K562 (cell line): ENCODE results near the gene BTAF1. TPM values are rescaled to one million over a fixed set of nuclear protein-coding genes. Genes with fewer than 3 reads are reported as not detected.
A peak's percentile ranks its signal among the peaks of the same experiment; 100 is the strongest.

ENCODE experiments used
- CXXC5 ChIP-seq: fragments of 250-450 bp; sonication (Bioruptor Pico); IDR thresholded peaks from 2 replicates; pipeline ENCODE4 v1.8.0; 2022; ENCODE audit warnings: inconsistent platforms, mild to moderate bottlenecking, moderate library complexity
- GATAD2B ChIP-seq: fragments of 450-650 bp; IDR thresholded peaks from 2 replicates; pipeline ENCODE4 v1.6.1; 2017; ENCODE audit warnings: mild to moderate bottlenecking, borderline replicate concordance
- HCFC1 ChIP-seq: IDR thresholded peaks from 2 replicates; pipeline ENCODE4 v1.6.1; 2012; ENCODE audit warnings: low read depth, low read length, improper control_type of control experiment
- SMARCA5 ChIP-seq: fragments of 450-650 bp; IDR thresholded peaks from 2 replicates; pipeline ENCODE4 v1.6.1; 2016
- SNIP1 ChIP-seq: fragments of 450-650 bp; IDR thresholded peaks from 2 replicates; pipeline ENCODE4 v1.7.1; 2017; ENCODE audit warnings: low read depth, mild to moderate bottlenecking
- SP2 ChIP-seq: IDR thresholded peaks from 2 replicates; pipeline ENCODE4 v1.6.1; 2011; ENCODE audit warnings: mild to moderate bottlenecking, low read depth, low read length, moderate library complexity; ENCODE audit not compliant: poor library complexity, severe bottlenecking; ENCODE audit errors: extremely low read depth
- ZBTB7A ChIP-seq: IDR thresholded peaks from 2 replicates; pipeline ENCODE4 v1.6.1; 2011; ENCODE audit warnings: low read depth, mild to moderate bottlenecking, low read length, moderate library complexity, borderline replicate concordance; ENCODE audit not compliant: control insufficient read depth
- ZC3H4 ChIP-seq: sonication (generic); formaldehyde crosslinking; IDR thresholded peaks from 2 replicates; pipeline ENCODE4 v1.9.0; 2021; ENCODE audit warnings: missing genetic modification reagents, borderline replicate concordance
- ZNF584 ChIP-seq: fragments of 200-800 bp; sonication (Bioruptor generic); IDR thresholded peaks from 2 replicates; pipeline ENCODE4 v1.6.1; 2016; ENCODE audit warnings: low read depth, mild to moderate bottlenecking, missing genetic modification characterization, missing compliant biosample characterization
- polyA plus RNA-seq, 8 experiments: library from polyadenylated mRNA; depleted of rRNA in 4 of 8; stranded (reverse) in 5 of 8; unstranded in 3 of 8; fragments of >200 nt; fragmentation: Nextera tagmentation in 2 of 8; fragmentation: Illumina TruSeq in 1 of 8; extraction: Ambion mirVana in 2 of 8; extraction: Trizol in 1 of 8; gene quantifications; 2 replicates each; pipeline versions ENCODE4 v1.2.1 to v1.2.3, GENCODE V29; 2011 to 2014; ENCODE audit warnings: inconsistent platforms in 1 of 8, missing spikeins in 1 of 8
- total RNA-seq, 7 experiments: library from RNA; depleted of rRNA in 6 of 7; stranded (reverse); fragments of >200 nt in 6 of 7; fragmentation: Illumina TruSeq in 2 of 7; extraction: Trizol in 2 of 7; gene quantifications; 2 replicates each; pipeline versions ENCODE4 v1.2.1 to v1.2.3, GENCODE V29; 2011 to 2021; ENCODE audit warnings: low replicate concordance in 1 of 7
- TF ChIP-seq, protein P1 (sequence below): fragments of 450-650 bp; IDR thresholded peaks from 2 replicates; pipeline ENCODE4 v1.6.1; 2017; ENCODE audit warnings: antibody characterized with exemption, mild to moderate bottlenecking
- TF ChIP-seq, protein P2 (sequence below): fragments of 200-800 bp; sonication (Bioruptor generic); IDR thresholded peaks from 2 replicates; pipeline ENCODE4 v1.6.1; 2017; ENCODE audit warnings: missing genetic modification characterization, missing compliant biosample characterization

Gene BTAF1
- total and polyA plus RNA-seq, 9 of the 15 experiments (the other 6 are each of a cell fraction or from before 2014, with no cell fraction given): 6.6 to 70.7 (median 30.5) TPM

DNA sequence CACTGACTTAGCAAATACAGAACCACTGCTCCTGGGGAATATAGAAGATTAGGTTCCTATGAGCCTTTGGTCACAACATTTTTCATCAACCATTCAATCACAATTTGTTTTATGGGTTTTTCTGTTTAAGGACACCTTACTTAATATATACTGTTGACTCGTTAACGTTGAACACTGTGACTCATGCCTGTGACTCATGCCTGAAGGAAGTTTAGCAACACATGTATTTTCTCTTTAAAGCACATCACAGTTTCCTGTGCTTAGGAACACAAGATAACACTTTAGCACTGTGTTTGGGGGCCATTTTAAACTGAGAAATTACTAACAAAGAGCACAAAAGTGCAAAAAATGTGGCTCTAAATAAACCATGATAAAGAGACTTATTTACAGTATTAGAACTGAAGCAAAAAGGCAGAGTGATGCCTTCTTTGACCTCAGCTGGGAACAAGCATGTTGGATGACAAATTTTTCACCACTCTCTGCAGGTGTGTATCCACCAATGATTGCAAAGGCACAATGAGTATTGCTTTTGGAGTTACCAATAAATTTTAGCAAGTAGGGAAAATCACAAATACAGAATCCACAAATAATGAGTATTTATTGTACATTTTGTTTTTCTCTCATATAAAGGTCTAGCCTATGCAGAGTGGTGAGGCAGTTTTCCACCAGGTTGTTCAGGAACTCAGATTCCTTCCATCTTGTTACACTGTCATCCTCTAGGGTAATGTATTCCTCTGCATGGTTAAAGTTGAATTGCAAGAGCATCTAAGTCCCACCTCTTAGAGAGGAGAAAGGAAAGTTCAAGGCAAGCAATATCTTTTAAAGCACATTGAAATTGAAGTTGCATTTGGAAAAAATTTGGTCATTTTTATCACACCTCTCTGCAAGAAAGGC lies 21.5 kb upstream of the BTAF1 start (continued):
- TF ChIP-seq, protein P1, sequence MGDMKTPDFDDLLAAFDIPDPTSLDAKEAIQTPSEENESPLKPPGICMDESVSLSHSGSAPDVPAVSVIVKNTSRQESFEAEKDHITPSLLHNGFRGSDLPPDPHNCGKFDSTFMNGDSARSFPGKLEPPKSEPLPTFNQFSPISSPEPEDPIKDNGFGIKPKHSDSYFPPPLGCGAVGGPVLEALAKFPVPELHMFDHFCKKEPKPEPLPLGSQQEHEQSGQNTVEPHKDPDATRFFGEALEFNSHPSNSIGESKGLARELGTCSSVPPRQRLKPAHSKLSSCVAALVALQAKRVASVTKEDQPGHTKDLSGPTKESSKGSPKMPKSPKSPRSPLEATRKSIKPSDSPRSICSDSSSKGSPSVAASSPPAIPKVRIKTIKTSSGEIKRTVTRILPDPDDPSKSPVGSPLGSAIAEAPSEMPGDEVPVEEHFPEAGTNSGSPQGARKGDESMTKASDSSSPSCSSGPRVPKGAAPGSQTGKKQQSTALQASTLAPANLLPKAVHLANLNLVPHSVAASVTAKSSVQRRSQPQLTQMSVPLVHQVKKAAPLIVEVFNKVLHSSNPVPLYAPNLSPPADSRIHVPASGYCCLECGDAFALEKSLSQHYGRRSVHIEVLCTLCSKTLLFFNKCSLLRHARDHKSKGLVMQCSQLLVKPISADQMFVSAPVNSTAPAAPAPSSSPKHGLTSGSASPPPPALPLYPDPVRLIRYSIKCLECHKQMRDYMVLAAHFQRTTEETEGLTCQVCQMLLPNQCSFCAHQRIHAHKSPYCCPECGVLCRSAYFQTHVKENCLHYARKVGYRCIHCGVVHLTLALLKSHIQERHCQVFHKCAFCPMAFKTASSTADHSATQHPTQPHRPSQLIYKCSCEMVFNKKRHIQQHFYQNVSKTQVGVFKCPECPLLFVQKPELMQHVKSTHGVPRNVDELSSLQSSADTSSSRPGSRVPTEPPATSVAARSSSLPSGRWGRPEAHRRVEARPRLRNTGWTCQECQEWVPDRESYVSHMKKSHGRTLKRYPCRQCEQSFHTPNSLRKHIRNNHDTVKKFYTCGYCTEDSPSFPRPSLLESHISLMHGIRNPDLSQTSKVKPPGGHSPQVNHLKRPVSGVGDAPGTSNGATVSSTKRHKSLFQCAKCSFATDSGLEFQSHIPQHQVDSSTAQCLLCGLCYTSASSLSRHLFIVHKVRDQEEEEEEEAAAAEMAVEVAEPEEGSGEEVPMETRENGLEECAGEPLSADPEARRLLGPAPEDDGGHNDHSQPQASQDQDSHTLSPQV: 0 out of 2 replicates have a peak, but pooled peaks have one; percentile 57
- no peak for TF ChIP-seq ZC3H4 (CRISPR knock-in tag)
- TF ChIP-seq SP2: no peak
- no peak for TF ChIP-seq HCFC1
- TF ChIP-seq, protein P2, sequence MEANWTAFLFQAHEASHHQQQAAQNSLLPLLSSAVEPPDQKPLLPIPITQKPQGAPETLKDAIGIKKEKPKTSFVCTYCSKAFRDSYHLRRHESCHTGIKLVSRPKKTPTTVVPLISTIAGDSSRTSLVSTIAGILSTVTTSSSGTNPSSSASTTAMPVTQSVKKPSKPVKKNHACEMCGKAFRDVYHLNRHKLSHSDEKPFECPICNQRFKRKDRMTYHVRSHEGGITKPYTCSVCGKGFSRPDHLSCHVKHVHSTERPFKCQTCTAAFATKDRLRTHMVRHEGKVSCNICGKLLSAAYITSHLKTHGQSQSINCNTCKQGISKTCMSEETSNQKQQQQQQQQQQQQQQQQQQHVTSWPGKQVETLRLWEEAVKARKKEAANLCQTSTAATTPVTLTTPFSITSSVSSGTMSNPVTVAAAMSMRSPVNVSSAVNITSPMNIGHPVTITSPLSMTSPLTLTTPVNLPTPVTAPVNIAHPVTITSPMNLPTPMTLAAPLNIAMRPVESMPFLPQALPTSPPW: no peak
- TF ChIP-seq ZNF584 (CRISPR knock-in tag): no peak
- TF ChIP-seq ZBTB7A: no peak
- no peak for TF ChIP-seq CXXC5 (CRISPR knock-in tag)
- TF ChIP-seq SNIP1: no peak
- TF ChIP-seq GATAD2B: no peak
- no peak for TF ChIP-seq SMARCA5
